ENCODE measurements around the gene CRACR2A. TPM values are rescaled to one million over a fixed set of nuclear protein-coding genes. Genes with fewer than 3 reads are reported as not detected.
A peak's percentile ranks its signal among the peaks of the same experiment; 100 is the strongest.

CRACR2A gene
- total RNA-seq, 1 donor from 2014 or later: 2.7 TPM

- H3K36me3 Mint-ChIP-seq (ENCODE audit: low read depth): no peaks in the 10 kb centered on the region
- no peak for TF ChIP-seq CTCF (conservative IDR thresholded peaks at IDR 0.05)
- no peak overlapping the region for H3K27ac Mint-ChIP-seq (ENCODE audit: unreplicated experiment)
- no peaks in the 10 kb centered on the region for H3K27me3 Mint-ChIP-seq (ENCODE audit: low read depth)
- peaks cover 54% of the 10 kb centered on the region for H3K4me1 Mint-ChIP-seq
- no peak for DNase-seq (ENCODE audit: low read depth, low spot score)
- H3K9me3 Mint-ChIP-seq: no peaks in the 10 kb centered on the region
- H3K4me3 Mint-ChIP-seq: no peak overlapping the region
These were observed 149.3 kb downstream of the CRACR2A start for GRCh38 chr12:3603576-3603975.

- Mint-ChIP-seq H3K36me3 (ENCODE audit: low read depth) (no peaks in the 10 kb centered on the region), H3K4me1 (peaks cover 54% of the 10 kb centered on the region), H3K9me3 (no peaks in the 10 kb centered on the region), H3K4me3 (no peak overlapping the region), H3K27me3 (ENCODE audit: low read depth) (no peaks in the 10 kb centered on the region), H3K27ac (ENCODE audit: unreplicated experiment) (no peak overlapping the region)
- TF ChIP-seq CTCF (conservative IDR thresholded peaks at IDR 0.05): no peak
- DNase-seq (ENCODE audit: low read depth, low spot score): no peak
These were observed 150.4 kb downstream of the CRACR2A start for GRCh38 chr12:3602488-3602887.

GRCh38 chr12:3601461-3602150 lies 151.3 kb downstream of the CRACR2A start:
- no peak for DNase-seq (ENCODE audit: low read depth, low spot score)
- peaks cover 45% of the 10 kb centered on the region for H3K4me1 Mint-ChIP-seq
- H3K9me3 Mint-ChIP-seq: no peaks in the 10 kb centered on the region
- no peak for TF ChIP-seq CTCF (conservative IDR thresholded peaks at IDR 0.05)
- no peaks in the 10 kb centered on the region for H3K27me3 Mint-ChIP-seq (ENCODE audit: low read depth)
- no peak overlapping the region for H3K4me3 Mint-ChIP-seq
- H3K27ac Mint-ChIP-seq (ENCODE audit: unreplicated experiment): no peak overlapping the region
- H3K36me3 Mint-ChIP-seq (ENCODE audit: low read depth): no peaks in the 10 kb centered on the region

- TF ChIP-seq CTCF (conservative IDR thresholded peaks at IDR 0.05): no peak
- Mint-ChIP-seq H3K27me3 (ENCODE audit: low read depth) (no peaks in the 10 kb centered on the region), H3K4me1 (peaks cover 45% of the 10 kb centered on the region), H3K27ac (ENCODE audit: unreplicated experiment) (no peak overlapping the region), H3K9me3 (no peaks in the 10 kb centered on the region), H3K36me3 (ENCODE audit: low read depth) (peaks cover 2% of the 10 kb centered on the region), H3K4me3 (no peak overlapping the region)
- no peak for DNase-seq (ENCODE audit: low read depth, low spot score)
These were observed 152.0 kb downstream of the CRACR2A start for GRCh38 chr12:3600951-3601350.

- H3K4me1 Mint-ChIP-seq: peaks cover 43% of the 10 kb centered on the region
These were observed 152.7 kb downstream of the CRACR2A start for GRCh38 chr12:3600039-3600720.

More at GRCh38 chr12:3600039-3600720, 152.7 kb downstream of the CRACR2A start:
- no peak for TF ChIP-seq CTCF (conservative IDR thresholded peaks at IDR 0.05)
- Mint-ChIP-seq H3K9me3 (no peaks in the 10 kb centered on the region), H3K27me3 (ENCODE audit: low read depth) (no peaks in the 10 kb centered on the region), H3K27ac (ENCODE audit: unreplicated experiment) (peak overlapping the region; percentile 76), H3K4me3 (no peak overlapping the region), H3K36me3 (ENCODE audit: low read depth) (peaks cover 2% of the 10 kb centered on the region)
- no peak for DNase-seq (ENCODE audit: low read depth, low spot score)

Measured in neural crest cell (in vitro differentiated cells).